ENCODE measurements around the gene RBFOX2. TPM values are rescaled to one million over a fixed set of nuclear protein-coding genes. Genes with fewer than 3 reads are reported as not detected.

The RBFOX2 gene
- total RNA-seq, 2 experiments from 2014 or later: 1.9 to 2.4 TPM

DNA sequence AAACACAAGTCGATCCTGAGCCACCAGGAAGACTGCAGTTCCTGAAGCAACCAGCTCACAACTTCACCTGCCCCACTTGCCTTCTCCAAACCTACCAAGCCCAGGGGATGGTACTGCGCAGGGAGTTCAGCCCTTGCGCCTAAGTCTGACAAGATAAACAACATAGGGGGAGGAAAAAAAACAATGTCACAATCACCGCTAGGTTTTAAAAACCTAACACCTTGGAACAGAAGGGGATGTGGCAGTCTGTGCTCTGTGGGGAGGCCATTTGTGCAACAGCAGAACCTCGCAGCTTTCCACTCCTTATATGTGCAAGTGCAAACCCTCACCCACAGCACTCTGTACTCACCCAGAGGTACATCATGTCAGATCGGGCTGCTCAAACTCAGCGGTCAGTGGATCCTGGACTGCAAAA is 134.2 kb downstream of the RBFOX2 start:
- intact Hi-C loops (cut with DNase I, micrococcal nuclease): no loop called here

DNA sequence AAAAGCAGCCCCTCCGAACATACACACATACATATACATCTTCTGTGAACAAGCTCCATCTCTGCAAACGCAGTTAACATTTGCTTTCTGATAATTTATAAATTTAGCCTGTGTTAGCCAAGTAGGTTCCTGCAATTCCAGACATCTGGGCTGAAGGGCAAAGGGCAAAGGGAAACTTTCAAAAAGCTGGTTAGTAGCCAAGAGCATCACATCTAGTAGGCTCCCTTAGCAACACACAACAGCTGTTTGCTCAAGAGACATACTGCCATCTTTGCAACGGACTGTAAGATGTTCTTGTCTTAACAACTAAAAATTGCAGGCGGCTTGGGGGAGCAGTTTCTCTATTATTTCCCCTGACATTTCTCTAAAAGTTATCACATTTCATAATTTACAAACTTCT is 134.9 kb downstream of the RBFOX2 start:
- Histone ChIP-seq H3K9me3 (ENCODE audit: control insufficient read depth in 1 of 2, insufficient read depth in 1 of 2, low read length in 2 of 2) (no peaks in the 10 kb centered on the region), H3K4me3 (ENCODE audit: low read length) (no peak overlapping the region), H3K27me3 (ENCODE audit: control insufficient read depth in 1 of 2, insufficient read depth in 2 of 2, low read length in 2 of 2) (peaks cover 0 to 9% of the 10 kb centered on the region in 2 experiments), H3K4me1 (ENCODE audit: insufficient read depth, low read length) (no peaks in the 10 kb centered on the region), H3K27ac (ENCODE audit: low read depth in 1 of 2, low read length in 2 of 2) (no peak overlapping the region), H3K36me3 (ENCODE audit: insufficient read depth, low read length) (no peaks in the 10 kb centered on the region)
- TF ChIP-seq, protein P1, sequence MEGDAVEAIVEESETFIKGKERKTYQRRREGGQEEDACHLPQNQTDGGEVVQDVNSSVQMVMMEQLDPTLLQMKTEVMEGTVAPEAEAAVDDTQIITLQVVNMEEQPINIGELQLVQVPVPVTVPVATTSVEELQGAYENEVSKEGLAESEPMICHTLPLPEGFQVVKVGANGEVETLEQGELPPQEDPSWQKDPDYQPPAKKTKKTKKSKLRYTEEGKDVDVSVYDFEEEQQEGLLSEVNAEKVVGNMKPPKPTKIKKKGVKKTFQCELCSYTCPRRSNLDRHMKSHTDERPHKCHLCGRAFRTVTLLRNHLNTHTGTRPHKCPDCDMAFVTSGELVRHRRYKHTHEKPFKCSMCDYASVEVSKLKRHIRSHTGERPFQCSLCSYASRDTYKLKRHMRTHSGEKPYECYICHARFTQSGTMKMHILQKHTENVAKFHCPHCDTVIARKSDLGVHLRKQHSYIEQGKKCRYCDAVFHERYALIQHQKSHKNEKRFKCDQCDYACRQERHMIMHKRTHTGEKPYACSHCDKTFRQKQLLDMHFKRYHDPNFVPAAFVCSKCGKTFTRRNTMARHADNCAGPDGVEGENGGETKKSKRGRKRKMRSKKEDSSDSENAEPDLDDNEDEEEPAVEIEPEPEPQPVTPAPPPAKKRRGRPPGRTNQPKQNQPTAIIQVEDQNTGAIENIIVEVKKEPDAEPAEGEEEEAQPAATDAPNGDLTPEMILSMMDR (IDR thresholded peaks at IDR 0.05): no peak
- H3K27me3 Mint-ChIP-seq: no peaks in the 10 kb centered on the region
- ATAC-seq (ENCODE audit: poor library complexity) (no peak), DNase-seq (no peak)
- H3K9me3 Mint-ChIP-seq: no peaks in the 10 kb centered on the region
- H3K36me3 Mint-ChIP-seq (ENCODE audit: low read depth): no peaks in the 10 kb centered on the region
- POLR2A ChIA-PET: no interaction called here
- intact Hi-C loops (cut with DNase I, micrococcal nuclease): no loop called here
- no peaks in the 10 kb centered on the region for H3K4me1 Mint-ChIP-seq (ENCODE audit: low read depth)
- no peak overlapping the region for H3K27ac Mint-ChIP-seq
- H3K4me3 Mint-ChIP-seq: no peak overlapping the region
- CTCF ChIA-PET: no interaction called here

More for the DNA sequence above, 134.2 kb downstream of the RBFOX2 start:
- Histone ChIP-seq H3K9me3 (ENCODE audit: control insufficient read depth in 1 of 2, insufficient read depth in 1 of 2, low read length in 2 of 2) (no peaks in the 10 kb centered on the region), H3K27ac (ENCODE audit: low read depth in 1 of 2, low read length in 2 of 2) (no peak overlapping the region), H3K27me3 (ENCODE audit: control insufficient read depth in 1 of 2, insufficient read depth in 2 of 2, low read length in 2 of 2) (peaks cover 0 to 9% of the 10 kb centered on the region in 2 experiments), H3K4me3 (ENCODE audit: low read length) (no peak overlapping the region), H3K4me1 (ENCODE audit: insufficient read depth, low read length) (no peaks in the 10 kb centered on the region), H3K36me3 (ENCODE audit: insufficient read depth, low read length) (no peaks in the 10 kb centered on the region)
- H3K4me3 Mint-ChIP-seq: no peak overlapping the region
- ATAC-seq (ENCODE audit: poor library complexity): no peak
- H3K27ac Mint-ChIP-seq: no peak overlapping the region
- CTCF ChIA-PET: no interaction called here
- H3K9me3 Mint-ChIP-seq: no peaks in the 10 kb centered on the region
- no peaks in the 10 kb centered on the region for H3K36me3 Mint-ChIP-seq (ENCODE audit: low read depth)
- no peaks in the 10 kb centered on the region for H3K27me3 Mint-ChIP-seq
- POLR2A ChIA-PET: no interaction called here
- DNase-seq: peak in 1 of 14 experiments; percentile 11
- H3K4me1 Mint-ChIP-seq (ENCODE audit: low read depth): no peaks in the 10 kb centered on the region
- TF ChIP-seq, protein P1 (IDR thresholded peaks at IDR 0.05): no peak

DNA sequence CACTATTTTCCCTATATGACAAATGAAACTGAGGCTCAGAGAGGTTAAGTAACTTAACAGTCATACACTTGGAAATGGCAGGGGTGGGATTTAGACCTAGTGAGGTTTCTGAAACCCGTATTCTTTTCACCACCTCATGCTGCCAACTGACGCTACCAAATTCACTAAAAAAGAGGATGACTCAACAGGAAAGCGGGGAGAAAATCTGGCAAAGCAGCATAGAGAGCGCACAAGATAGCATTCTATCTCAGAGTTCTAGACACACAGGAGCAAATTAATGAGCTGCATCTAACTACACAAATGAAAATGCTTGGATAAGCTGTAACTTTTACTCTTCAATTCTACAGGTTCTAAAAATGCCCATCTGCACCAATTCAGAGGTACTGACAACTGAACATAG is 136.4 kb downstream of the RBFOX2 start:
- TF ChIP-seq, protein P1 (IDR thresholded peaks at IDR 0.05): no peak
- Histone ChIP-seq H3K4me3 (ENCODE audit: low read length) (no peak overlapping the region), H3K36me3 (ENCODE audit: insufficient read depth, low read length) (no peaks in the 10 kb centered on the region), H3K27me3 (ENCODE audit: control insufficient read depth in 1 of 2, insufficient read depth in 2 of 2, low read length in 2 of 2) (peaks cover 0 to 9% of the 10 kb centered on the region in 2 experiments), H3K9me3 (ENCODE audit: control insufficient read depth in 1 of 2, insufficient read depth in 1 of 2, low read length in 2 of 2) (no peaks in the 10 kb centered on the region), H3K27ac (ENCODE audit: low read depth in 1 of 2, low read length in 2 of 2) (no peak overlapping the region), H3K4me1 (ENCODE audit: insufficient read depth, low read length) (no peaks in the 10 kb centered on the region)
- Mint-ChIP-seq H3K9me3 (no peaks in the 10 kb centered on the region), H3K36me3 (ENCODE audit: low read depth) (no peaks in the 10 kb centered on the region), H3K27me3 (no peaks in the 10 kb centered on the region), H3K4me3 (no peak overlapping the region), H3K27ac (no peak overlapping the region), H3K4me1 (ENCODE audit: low read depth) (no peaks in the 10 kb centered on the region)
- intact Hi-C loops (cut with DNase I, micrococcal nuclease): no loop called here
- POLR2A ChIA-PET: no interaction called here
- no peak for ATAC-seq (ENCODE audit: poor library complexity)
- DNase-seq: no peak
- CTCF ChIA-PET: no interaction called here
